GM18867 (cell line): ENCODE results near the gene GINS2.

Experiments
- ATAC-seq: cut with Tn5 transposase; IDR thresholded peaks from one replicate; pipeline ENCODE4 v1.9.1; 2021; ENCODE audit warnings: mild to moderate bottlenecking, moderate library complexity; ENCODE audit not compliant: unreplicated experiment

Gene GINS2

GRCh38 chr16:85641776-85642176, 47.0 kb downstream of the GINS2 start:
- no peak for ATAC-seq

DNA sequence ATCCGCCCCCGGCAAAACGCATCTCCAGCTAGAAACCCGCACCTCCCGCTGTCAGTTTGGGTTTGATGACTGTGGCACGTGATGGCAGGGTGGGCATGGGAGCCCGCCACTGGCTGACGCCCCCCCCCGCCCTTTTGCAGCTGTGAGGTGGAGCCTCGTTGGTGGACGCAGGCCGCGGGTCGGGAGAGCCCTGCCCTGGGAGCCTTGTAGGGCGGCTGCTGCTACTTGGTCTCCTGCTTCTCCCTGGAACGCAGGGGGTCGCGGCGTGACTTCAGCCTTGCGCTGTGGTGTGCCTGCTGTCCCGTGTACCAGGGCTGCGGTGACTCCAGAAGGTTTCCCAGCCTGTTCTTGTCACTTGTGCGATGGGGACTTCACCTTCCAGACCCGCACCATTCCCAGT, 47.4 kb downstream of the GINS2 start:
- ATAC-seq: no peak

GRCh38 chr16:85640585-85640984, 48.2 kb downstream of the GINS2 start:
- no peak for ATAC-seq

DNA sequence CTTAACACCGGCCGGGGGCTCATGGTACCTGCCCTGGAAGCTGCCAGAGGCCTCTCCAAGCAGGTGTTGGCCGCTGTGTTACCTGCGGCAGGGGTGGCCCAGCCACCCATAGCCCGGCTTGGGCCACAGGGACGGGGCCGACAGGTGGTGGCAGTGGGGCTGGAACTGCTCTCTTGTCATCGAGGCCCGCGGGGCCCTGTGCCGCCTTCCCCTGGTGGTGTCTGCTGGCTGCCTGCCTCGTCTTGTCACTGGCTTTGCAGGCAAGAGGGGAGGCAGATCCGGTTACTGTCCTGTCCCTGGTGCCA, 48.5 kb downstream of the GINS2 start:
- no peak for ATAC-seq

DNA sequence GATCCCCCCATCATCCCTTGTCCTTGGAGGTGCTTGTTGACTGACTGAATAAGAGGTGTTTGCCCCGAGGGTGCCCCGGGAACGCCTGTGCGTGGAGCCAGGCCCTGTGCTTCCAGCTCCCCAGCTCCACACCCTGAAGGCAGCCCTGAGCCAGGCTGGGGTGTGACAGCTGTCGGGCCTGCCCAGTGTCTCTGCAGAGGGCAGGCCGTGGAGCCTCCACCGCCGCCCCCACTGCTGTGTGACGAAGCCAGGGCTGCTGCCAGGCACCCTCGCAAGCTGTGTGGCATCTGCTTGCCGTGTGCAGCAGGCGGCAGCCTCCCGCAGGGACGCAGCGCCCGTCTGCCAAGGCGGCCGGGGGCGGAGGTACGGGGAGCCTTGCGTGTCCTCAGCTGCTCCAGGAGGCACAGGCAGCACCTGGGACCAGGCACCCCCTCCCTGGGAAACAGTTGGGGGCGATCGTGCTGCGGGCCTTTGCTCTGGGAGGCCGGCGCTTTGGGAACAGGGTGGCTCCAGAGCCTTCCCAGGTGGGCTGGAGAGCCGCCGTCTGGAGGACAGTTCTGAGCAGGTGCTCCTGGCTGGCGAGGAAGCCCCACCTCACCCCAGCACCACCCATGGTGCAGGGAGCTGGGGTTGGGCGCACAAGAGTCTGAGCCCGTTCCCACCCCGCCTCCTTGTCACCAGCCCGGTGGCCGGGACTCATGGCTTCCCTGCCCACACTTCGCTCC, 49.1 kb downstream of the GINS2 start:
- no peak for ATAC-seq

GRCh38 chr16:85638695-85639409, 49.9 kb downstream of the GINS2 start:
- no peak for ATAC-seq

DNA sequence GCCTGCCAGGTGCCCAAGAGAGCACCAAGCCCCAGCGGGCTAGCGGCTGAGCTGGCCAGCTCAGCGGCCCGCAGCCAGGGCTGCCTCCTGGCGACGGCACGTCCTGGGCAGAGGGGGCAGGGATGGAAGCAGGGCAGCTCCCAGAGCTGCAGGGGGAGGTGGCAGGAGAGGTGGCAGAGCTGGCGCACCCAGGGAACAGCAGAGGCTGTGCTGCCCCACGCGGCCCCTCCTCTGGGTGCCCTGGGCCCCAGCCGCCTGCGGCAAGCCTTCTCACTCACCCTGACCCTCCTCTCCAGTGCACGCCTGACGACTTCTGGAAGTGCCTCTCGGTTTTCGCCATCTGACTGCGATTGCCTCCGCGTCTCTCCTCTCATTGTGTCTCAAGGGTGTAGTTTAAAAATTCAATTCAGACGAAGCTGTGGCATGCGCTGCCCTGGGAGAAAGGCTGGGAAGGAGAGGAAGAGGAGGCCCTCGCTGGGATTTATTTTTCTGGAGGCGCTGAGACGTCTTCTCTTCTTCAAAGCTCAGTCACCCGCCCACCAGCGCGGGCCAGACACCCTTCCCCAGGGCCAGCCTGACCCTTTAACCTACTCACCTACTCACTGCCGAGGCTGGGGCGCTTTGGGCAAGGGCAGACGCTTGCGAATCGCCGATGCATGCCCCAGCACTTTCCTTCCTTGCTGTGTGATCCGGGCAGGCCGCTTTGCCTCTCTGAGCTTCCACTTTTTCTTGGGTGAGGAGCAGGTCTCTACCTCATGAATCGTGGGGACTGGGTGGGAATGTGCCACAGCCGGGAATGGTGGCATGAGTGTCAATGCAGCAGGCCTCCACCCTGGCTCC, 50.7 kb downstream of the GINS2 start:
- ATAC-seq: no peak

GRCh38 chr16:85637061-85637807, 51.5 kb downstream of the GINS2 start:
- ATAC-seq: no peak

DNA sequence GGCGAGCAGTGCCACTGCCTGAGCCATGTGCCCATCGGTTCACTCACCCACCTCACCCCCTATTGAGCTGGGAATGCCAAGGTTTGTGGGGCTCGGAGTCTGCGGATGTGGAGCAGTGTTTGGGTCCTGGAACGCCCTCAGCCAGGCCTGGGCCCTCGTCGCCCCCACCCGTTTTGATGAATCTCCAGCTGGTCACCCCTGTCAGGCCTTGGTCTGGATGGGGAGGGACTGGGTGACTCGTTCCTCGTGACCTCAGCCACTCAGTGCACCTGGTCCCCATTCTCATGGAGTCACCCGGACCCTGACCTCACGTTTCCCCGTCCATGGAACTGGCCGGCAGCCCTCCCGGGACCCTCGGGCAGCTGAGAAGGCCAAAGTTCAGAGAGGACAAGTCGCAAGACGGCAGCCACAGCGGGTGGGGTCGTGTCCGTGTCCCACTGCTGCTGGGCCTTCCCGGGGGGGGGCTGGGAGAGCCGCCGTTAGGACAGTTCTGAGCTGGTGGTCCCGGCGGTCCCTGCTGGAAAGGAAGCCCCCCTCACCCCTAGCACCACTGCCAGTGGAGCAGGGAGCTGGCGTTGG, 52.4 kb downstream of the GINS2 start:
- no peak for ATAC-seq

DNA sequence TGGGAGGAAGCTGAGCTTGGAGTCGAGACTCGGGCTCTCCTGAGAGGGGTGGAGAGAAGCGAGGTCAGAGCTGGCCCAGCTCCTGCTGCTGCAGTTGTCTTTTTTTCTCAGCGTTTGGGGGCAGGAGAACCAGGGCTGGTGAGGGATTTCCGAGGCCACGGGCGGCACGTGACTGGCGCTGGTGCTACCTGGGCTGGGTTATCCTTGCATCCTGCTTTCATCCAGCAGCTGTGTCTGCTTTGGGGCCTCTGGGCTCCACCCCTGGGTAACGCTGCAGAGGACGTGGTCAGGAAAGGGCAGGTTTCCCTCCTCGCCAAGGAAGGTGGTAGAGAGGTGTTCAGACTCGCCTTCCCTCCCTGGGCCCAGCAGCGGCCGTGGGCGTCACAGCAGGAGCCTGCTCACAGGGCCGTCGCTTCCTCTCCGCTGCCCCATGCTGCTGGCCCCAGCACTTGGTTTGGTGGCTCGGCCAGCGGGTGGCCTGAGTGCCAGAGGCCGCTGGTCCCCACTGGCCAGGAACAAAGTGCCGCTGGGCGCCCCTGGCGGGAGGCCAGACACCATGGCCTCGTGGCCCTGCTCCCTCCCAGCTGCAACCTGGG, 53.1 kb downstream of the GINS2 start:
- no peak for ATAC-seq

GRCh38 chr16:85634747-85635544, 53.8 kb downstream of the GINS2 start:
- ATAC-seq: no peak

- ATAC-seq: no peak
Measured at GRCh38 chr16:85633888-85634287, 54.9 kb downstream of the GINS2 start.

GRCh38 chr16:85633438-85633743, 55.4 kb downstream of the GINS2 start:
- no peak for ATAC-seq

DNA sequence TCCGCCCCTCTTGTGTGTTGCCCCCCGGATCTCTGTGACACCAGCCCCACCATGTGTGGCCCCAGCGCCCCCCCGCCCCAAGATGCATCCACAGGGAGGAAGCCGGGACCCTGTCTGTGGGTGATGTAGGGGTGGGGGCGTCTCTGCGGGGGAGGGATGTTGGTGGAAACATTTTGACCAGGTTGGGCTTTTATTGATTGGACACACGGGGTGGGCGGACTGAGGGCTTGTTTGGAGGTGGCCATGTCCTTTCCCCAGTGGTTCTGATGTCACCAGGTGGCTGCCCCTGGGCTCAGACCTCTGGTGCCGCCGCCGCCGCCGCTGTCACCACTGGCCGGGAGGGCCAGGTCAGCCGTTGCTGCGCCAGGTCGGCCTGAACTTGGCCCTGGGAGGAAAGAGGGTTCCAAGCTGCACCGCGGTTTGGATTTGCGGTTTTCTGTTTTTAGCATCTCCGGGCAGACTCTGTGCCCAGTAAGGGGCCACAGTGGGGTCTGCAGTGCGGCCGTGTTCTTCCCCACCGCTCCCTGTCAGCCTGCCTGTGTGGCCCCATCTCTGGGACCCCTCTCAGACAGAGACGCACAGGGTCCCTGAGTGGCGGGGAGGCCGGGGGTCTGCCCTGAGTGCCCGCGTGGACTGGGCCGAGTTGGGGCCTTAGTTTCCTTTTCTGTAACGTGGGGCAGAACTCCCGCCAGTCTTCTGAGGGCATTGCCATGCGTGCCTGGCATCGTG, 55.9 kb downstream of the GINS2 start:
- ATAC-seq: no peak

DNA sequence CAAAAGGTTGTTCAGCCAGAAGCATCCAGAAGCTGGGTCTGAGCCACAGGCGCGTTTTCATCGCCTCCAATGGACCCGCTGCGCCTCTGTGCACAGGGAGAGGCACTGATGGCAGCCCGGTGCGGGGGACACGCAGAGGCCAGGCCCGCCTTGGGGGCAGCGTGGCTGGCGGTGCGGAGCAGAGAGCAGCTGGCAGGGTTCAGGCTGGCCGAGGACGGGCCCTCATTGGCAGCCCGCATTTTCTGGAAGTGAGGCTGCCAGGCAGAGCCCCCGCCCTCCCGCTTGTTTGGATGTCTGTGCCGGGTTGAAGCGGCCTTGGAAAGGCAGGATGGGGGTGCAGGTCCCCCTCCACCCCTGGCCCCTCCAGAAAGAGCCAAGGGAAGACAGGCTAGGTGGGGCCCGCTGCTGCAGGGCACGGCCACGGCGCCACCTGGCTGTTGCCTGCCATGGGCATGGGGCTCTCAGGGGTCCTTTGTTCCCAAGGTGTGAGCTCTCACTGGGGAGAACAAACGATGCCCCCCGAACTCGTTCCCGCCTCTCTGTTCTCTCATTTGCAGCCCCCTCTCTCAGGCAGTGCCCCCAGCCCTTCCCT, 56.9 kb downstream of the GINS2 start:
- ATAC-seq: no peak

- no peak for ATAC-seq
Measured at GRCh38 chr16:85631230-85631629, 57.5 kb downstream of the GINS2 start.

GRCh38 chr16:85629853-85630252, 58.9 kb downstream of the GINS2 start:
- ATAC-seq: no peak

GRCh38 chr16:85629326-85629725, 59.4 kb downstream of the GINS2 start:
- no peak for ATAC-seq

DNA sequence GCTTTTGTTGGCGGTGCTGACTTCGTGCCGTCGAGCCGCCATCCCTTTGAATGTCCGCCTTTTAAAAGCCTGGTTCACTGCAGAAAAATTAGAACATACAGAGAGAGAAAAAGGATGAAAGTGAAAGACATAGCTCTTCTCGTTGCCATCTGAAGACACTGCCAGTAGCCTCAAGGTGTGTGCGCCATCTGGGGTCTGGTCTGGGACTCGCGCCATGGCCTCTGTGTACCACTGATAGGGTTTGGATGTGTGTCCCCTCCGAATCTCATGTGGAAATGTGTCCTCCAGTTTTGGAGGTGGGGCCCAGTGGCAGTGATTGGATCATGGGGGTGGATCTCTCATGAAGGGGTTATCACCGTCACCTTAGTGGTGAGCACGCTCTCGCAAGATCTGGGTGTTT, 60.1 kb downstream of the GINS2 start:
- no peak for ATAC-seq
